MM.1S (cell line): ENCODE data around the gene EEA1.

Source experiments
- CTCF ChIP-seq: fragments of 300-600 bp; sonication (generic); IDR thresholded peaks from 2 replicates; pipeline ENCODE4 v1.5.1; 2016; ENCODE audit warnings: antibody characterized with exemption, low read length, mixed read lengths
- EZH2 ChIP-seq: fragments of 300-600 bp; sonication (generic); optimal IDR thresholded peaks from 2 replicates; pipeline ENCODE3; 2017; ENCODE audit warnings: low read depth, mild to moderate bottlenecking, antibody characterized with exemption, low read length, mixed read lengths
- EZH2phosphoT487 ChIP-seq: fragments of 300-600 bp; sonication (generic); IDR thresholded peaks from 2 replicates; pipeline ENCODE4 v1.6.1; 2018; ENCODE audit warnings: antibody characterized with exemption, low read length

- no peak for TF ChIP-seq CTCF
- TF ChIP-seq EZH2phosphoT487 = no peak
- no peak for TF ChIP-seq EZH2
Measured at GRCh38 chr12:92899386-92900001, 29.6 kb downstream of the EEA1 start.
